Liver (tissue), 9 donors: ENCODE measurements around the gene KIAA1217. TPM values are rescaled to one million over a fixed set of nuclear protein-coding genes. Genes with fewer than 3 reads are reported as not detected.

Experiments used
- DNase-seq: peaks from one replicate; pipeline ENCODE4 v3.0.0-alpha.2; 2017; ENCODE audit warnings: low spot score
- H3K27ac ChIP-seq, 2 donors: one replicate each; pipeline ENCODE4 v1.7.0; 2013; ENCODE audit warnings: inconsistent platforms in 2 of 2, low read length in 2 of 2, control low read depth in 1 of 2, low read depth in 1 of 2, mild to moderate bottlenecking in 1 of 2
- H3K27me3 ChIP-seq, 4 donors: one replicate each; pipeline versions ENCODE4 v1.6.1 to v1.7.0; 2013; ENCODE audit warnings: low read length in 3 of 4, inconsistent platforms in 1 of 4, mild to moderate bottlenecking in 1 of 4, moderate library complexity in 1 of 4; ENCODE audit not compliant: control insufficient read depth in 4 of 4, insufficient read depth in 4 of 4
- H3K36me3 ChIP-seq, 4 donors: one replicate each; pipeline versions ENCODE4 v1.6.1 to v1.7.0; 2013; ENCODE audit warnings: low read length in 3 of 4, mild to moderate bottlenecking in 3 of 4, low read depth in 1 of 4, moderate library complexity in 1 of 4; ENCODE audit not compliant: control insufficient read depth in 4 of 4, insufficient read depth in 3 of 4
- H3K4me1 ChIP-seq, 4 donors: one replicate each; pipeline versions ENCODE4 v1.6.1 to v1.7.0; 2013; ENCODE audit warnings: low read length in 3 of 4, mild to moderate bottlenecking in 3 of 4, moderate library complexity in 1 of 4; ENCODE audit not compliant: control insufficient read depth in 4 of 4, insufficient read depth in 4 of 4
- H3K4me3 ChIP-seq, 3 donors: one replicate each; pipeline versions ENCODE4 v1.6.1 to v1.7.0; 2013; ENCODE audit warnings: low read length in 3 of 3, control low read depth in 1 of 3, low read depth in 1 of 3, mild to moderate bottlenecking in 1 of 3
- H3K9ac ChIP-seq, 2 donors: one replicate each; pipeline ENCODE4 v1.7.0; 2013; ENCODE audit warnings: low read length in 2 of 2, mild to moderate bottlenecking in 2 of 2, moderate library complexity in 2 of 2, control low read depth in 1 of 2, low read depth in 1 of 2
- H3K9me3 ChIP-seq, 4 donors: one replicate each; pipeline versions ENCODE4 v1.6.1 to v1.7.0; 2013; ENCODE audit warnings: low read length in 3 of 4; ENCODE audit not compliant: control insufficient read depth in 4 of 4
- ATF3 ChIP-seq: IDR thresholded peaks from 2 replicates; pipeline ENCODE4 v1.6.1; 2016; ENCODE audit warnings: antibody characterized with exemption
- CTCF ChIP-seq: fragments of 150-350 bp; IDR thresholded peaks from 2 replicates; pipeline ENCODE4 v1.5.1; 2017; ENCODE audit warnings: improper control_type of control experiment, low read depth, low read length; ENCODE audit not compliant: missing input control
- EGR1 ChIP-seq, 2 donors: IDR thresholded peaks; 2 replicates each; pipeline ENCODE4 v1.6.1; 2016 to 2018; ENCODE audit warnings: antibody characterized with exemption in 2 of 2, low read depth in 2 of 2
- FOXA1 ChIP-seq: IDR thresholded peaks from 2 replicates; pipeline ENCODE4 v1.6.1; 2016; ENCODE audit warnings: antibody characterized with exemption
- FOXA2 ChIP-seq: IDR thresholded peaks from 2 replicates; pipeline ENCODE4 v1.6.1; 2016; ENCODE audit warnings: antibody characterized with exemption
- GABPA ChIP-seq, 2 donors: IDR thresholded peaks in 1 of 2; conservative IDR thresholded peaks in 1 of 2; 2 replicates each; pipeline ENCODE4 v1.6.1; 2016; ENCODE audit warnings: antibody characterized with exemption in 2 of 2, mild to moderate bottlenecking in 1 of 2, moderate library complexity in 1 of 2
- HNF4A ChIP-seq, 2 donors: conservative IDR thresholded peaks; 2 replicates each; pipeline ENCODE4 v1.6.1; 2016; ENCODE audit warnings: antibody characterized with exemption in 2 of 2, mild to moderate bottlenecking in 2 of 2
- HNF4G ChIP-seq: IDR thresholded peaks from 2 replicates; pipeline ENCODE4 v1.6.1; 2016; ENCODE audit warnings: antibody characterized with exemption
- JUND ChIP-seq, 2 donors: IDR thresholded peaks; 2 replicates each; pipeline ENCODE4 v1.6.1; 2016; ENCODE audit warnings: antibody characterized with exemption in 2 of 2
- MAX ChIP-seq: IDR thresholded peaks from 2 replicates; pipeline ENCODE4 v1.6.1; 2016; ENCODE audit warnings: antibody characterized with exemption
- NR2F2 ChIP-seq: IDR thresholded peaks from 2 replicates; pipeline ENCODE4 v1.6.1; 2016; ENCODE audit warnings: antibody characterized with exemption
- RAD21 ChIP-seq, 2 donors: IDR thresholded peaks; 2 replicates each; pipeline ENCODE4 v1.6.1; 2016; ENCODE audit warnings: antibody characterized with exemption in 2 of 2, mild to moderate bottlenecking in 2 of 2
- RXRA ChIP-seq, 2 donors: IDR thresholded peaks; 2 replicates each; pipeline ENCODE4 v1.6.1; 2017 to 2018; ENCODE audit warnings: antibody characterized with exemption in 2 of 2, mild to moderate bottlenecking in 1 of 2
- SP1 ChIP-seq: IDR thresholded peaks from 2 replicates; pipeline ENCODE4 v1.6.1; 2018; ENCODE audit warnings: antibody characterized with exemption, mild to moderate bottlenecking
- TAF1 ChIP-seq: conservative IDR thresholded peaks from 2 replicates; pipeline ENCODE4 v1.6.1; 2016; ENCODE audit warnings: antibody characterized with exemption, mild to moderate bottlenecking
- YY1 ChIP-seq: IDR thresholded peaks from 2 replicates; pipeline ENCODE4 v1.6.1; 2016; ENCODE audit warnings: antibody characterized with exemption, mild to moderate bottlenecking
- WGBS: extraction: QIAGEN DNeasy Blood & Tissue Kit; methylation state at CpG from one replicate; pipeline ENCODE4 v1.1.7; 2013; 5-methylcytosine and 5-hydroxymethylcytosine counted together
- polyA plus RNA-seq, 2 donors: library from polyadenylated mRNA; stranded (reverse) in 1 of 2; unstranded in 1 of 2; fragments of 200-250 nt in 1 of 2; fragments of >200 nt in 1 of 2; fragmentation: Nextera tagmentation in 1 of 2; extraction: Ambion mirVana in 1 of 2; gene quantifications; one replicate each; pipeline versions ENCODE4 v1.2.1 to v1.2.3, GENCODE V29; 2013 to 2015
- total RNA-seq, 2 donors: library from RNA; depleted of rRNA; stranded (reverse); fragments of >200 nt; gene quantifications; one replicate each; pipeline ENCODE4 v1.2.3, GENCODE V29; 2014
- TF ChIP-seq, protein P1 (sequence below): IDR thresholded peaks from 2 replicates; pipeline ENCODE4 v1.6.1; 2016; ENCODE audit warnings: antibody characterized with exemption, mild to moderate bottlenecking
- TF ChIP-seq, protein P2 (sequence below): IDR thresholded peaks from 2 replicates; pipeline ENCODE4 v1.6.1; 2016; ENCODE audit warnings: antibody characterized with exemption
- donor health status: healthy.
- donor health status: healthy.
- donor health status: healthy.
- donor health status: healthy.
- donor health status: healthy.

Gene KIAA1217
- total and polyA plus RNA-seq, 4 donors: 4.5 to 12.8 (median 6.8) TPM

DNA sequence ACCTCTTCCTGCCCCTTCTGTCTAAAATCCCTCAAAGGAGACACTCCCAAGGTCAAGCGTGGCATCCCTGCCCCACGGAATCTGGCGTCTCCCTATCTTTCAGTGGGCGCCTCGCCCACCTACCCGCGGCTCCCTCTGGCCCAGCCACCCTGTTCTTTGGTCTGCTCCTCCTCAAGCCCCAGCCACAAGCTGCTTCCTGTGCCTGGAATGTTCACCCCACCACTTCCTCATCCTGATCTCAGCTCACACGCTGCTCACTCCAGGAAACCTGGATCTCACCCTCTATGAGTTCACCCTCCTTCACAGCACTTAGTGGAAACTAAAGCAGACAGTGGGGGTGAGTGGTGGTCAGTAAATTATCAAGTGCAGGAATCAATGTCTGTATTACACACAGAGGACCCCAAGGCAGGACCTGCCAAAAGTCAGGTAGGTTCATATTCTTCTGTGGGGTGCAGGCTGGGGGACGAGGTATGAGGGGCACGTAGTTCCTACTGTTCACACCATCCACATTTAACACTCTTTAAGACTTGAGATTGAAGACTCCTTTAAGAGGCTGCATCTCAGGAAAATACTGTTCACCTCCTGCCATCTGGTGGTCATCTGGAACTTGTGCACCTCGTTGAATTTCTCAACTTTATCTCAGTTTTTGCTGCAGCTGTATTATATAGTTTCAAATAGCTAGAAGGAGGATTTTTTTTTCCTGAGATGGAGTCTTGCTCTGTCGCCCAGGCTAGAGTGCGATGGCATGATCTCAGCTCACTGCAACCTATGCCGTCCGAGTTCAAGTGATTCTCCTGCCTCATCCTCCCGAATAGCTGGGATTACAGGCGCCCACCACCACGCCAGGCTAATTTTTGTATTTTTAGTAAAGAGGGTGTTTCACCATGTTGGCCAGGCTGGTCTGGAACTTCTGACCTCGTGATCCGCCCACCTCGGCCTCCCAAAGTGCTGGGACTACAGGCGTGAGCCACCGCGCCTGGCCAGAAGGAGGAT is 348.1 kb downstream of the KIAA1217 start:
- Histone ChIP-seq H3K4me1 (no peaks in the 10 kb centered on the region), H3K36me3 (no peaks in the 10 kb centered on the region), H3K27me3 (no peaks in the 10 kb centered on the region), H3K9ac (no peak overlapping the region), H3K9me3 (no peaks in the 10 kb centered on the region), H3K4me3 (no peak overlapping the region), H3K27ac (no peak overlapping the region)
- no peak for DNase-seq
- TF ChIP-seq HNF4G (no peak), RAD21 (IDR thresholded peaks at IDR 0.05) (peak; percentile 72 to 79), NR2F2 (peak; percentile 52), CTCF (peak; percentile 57)
- 61% methylated on average over 24 of the region's 24 CpGs for WGBS

- DNase-seq: no peak
- 87% methylated on average over 3 of the region's 3 CpGs for WGBS
- no peak overlapping the region for H3K4me3 ChIP-seq
- H3K27ac ChIP-seq: no peak overlapping the region
- no peaks in the 10 kb centered on the region for H3K36me3 ChIP-seq
- TF ChIP-seq ATF3: no peak
- TF ChIP-seq, protein P1, sequence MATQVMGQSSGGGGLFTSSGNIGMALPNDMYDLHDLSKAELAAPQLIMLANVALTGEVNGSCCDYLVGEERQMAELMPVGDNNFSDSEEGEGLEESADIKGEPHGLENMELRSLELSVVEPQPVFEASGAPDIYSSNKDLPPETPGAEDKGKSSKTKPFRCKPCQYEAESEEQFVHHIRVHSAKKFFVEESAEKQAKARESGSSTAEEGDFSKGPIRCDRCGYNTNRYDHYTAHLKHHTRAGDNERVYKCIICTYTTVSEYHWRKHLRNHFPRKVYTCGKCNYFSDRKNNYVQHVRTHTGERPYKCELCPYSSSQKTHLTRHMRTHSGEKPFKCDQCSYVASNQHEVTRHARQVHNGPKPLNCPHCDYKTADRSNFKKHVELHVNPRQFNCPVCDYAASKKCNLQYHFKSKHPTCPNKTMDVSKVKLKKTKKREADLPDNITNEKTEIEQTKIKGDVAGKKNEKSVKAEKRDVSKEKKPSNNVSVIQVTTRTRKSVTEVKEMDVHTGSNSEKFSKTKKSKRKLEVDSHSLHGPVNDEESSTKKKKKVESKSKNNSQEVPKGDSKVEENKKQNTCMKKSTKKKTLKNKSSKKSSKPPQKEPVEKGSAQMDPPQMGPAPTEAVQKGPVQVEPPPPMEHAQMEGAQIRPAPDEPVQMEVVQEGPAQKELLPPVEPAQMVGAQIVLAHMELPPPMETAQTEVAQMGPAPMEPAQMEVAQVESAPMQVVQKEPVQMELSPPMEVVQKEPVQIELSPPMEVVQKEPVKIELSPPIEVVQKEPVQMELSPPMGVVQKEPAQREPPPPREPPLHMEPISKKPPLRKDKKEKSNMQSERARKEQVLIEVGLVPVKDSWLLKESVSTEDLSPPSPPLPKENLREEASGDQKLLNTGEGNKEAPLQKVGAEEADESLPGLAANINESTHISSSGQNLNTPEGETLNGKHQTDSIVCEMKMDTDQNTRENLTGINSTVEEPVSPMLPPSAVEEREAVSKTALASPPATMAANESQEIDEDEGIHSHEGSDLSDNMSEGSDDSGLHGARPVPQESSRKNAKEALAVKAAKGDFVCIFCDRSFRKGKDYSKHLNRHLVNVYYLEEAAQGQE: no peak
- no peak for TF ChIP-seq RAD21 (IDR thresholded peaks at IDR 0.05)
- TF ChIP-seq JUND (IDR thresholded peaks at IDR 0.05): no peak
- TF ChIP-seq, protein P2, sequence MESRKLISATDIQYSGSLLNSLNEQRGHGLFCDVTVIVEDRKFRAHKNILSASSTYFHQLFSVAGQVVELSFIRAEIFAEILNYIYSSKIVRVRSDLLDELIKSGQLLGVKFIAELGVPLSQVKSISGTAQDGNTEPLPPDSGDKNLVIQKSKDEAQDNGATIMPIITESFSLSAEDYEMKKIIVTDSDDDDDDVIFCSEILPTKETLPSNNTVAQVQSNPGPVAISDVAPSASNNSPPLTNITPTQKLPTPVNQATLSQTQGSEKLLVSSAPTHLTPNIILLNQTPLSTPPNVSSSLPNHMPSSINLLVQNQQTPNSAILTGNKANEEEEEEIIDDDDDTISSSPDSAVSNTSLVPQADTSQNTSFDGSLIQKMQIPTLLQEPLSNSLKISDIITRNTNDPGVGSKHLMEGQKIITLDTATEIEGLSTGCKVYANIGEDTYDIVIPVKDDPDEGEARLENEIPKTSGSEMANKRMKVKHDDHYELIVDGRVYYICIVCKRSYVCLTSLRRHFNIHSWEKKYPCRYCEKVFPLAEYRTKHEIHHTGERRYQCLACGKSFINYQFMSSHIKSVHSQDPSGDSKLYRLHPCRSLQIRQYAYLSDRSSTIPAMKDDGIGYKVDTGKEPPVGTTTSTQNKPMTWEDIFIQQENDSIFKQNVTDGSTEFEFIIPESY: no peak
- no peak for TF ChIP-seq TAF1
- TF ChIP-seq HNF4A (conservative IDR thresholded peaks at IDR 0.05): no peak
- no peak for TF ChIP-seq GABPA (IDR thresholded peaks at IDR 0.05 in 1 of 2, conservative IDR thresholded peaks at IDR 0.05 in 1 of 2)
- no peak for TF ChIP-seq CTCF
- TF ChIP-seq SP1: no peak
- no peak for TF ChIP-seq FOXA1
- no peak for TF ChIP-seq FOXA2
- TF ChIP-seq MAX: no peak
- TF ChIP-seq NR2F2: no peak
- TF ChIP-seq YY1: no peak
- no peak for TF ChIP-seq HNF4G
- TF ChIP-seq EGR1 (IDR thresholded peaks at IDR 0.05; ENCODE audit: low read depth in 2 of 2): no peak
- TF ChIP-seq RXRA (IDR thresholded peaks at IDR 0.05): no peak
- no peaks in the 10 kb centered on the region for H3K4me1 ChIP-seq
- H3K9ac ChIP-seq: no peak overlapping the region
- no peaks in the 10 kb centered on the region for H3K9me3 ChIP-seq
- no peaks in the 10 kb centered on the region for H3K27me3 ChIP-seq
Observed at GRCh38 chr10:24561453-24561852, 352.5 kb downstream of the KIAA1217 start.
